Left cardiac atrium (tissue), 4 donors: Measurements from ENCODE around the gene FOXD2. TPM values are rescaled to one million over a fixed set of nuclear protein-coding genes. Genes with fewer than 3 reads are reported as not detected.
A peak's percentile ranks its signal among the peaks of the same experiment; 100 is the strongest.
"Not testable (repeated sequence)": the region's sequence is repeated elsewhere in the genome, so short reads cannot be mapped to it uniquely, and the experiment has no call there.

Source experiments
- ATAC-seq, 2 donors: fragments of 200-7000 bp; cut with Tn5 transposase; one replicate each; pipeline ENCODE4 v1.9.1; 2020; ENCODE audit warnings: mild to moderate bottlenecking in 2 of 2, moderate library complexity in 2 of 2
- DNase-seq: peaks from one replicate; pipeline ENCODE4 v3.0.0-alpha.2; 2020
- intact Hi-C, 2 donors: fragments of 100-400 bp; cut with DNase I; formaldehyde crosslinking; loops; one replicate each; pipeline versions ENCODE4 v1.14.1 to v1.15.1; 2022 to 2023
- total RNA-seq, 2 donors: library from RNA; stranded (reverse); fragmentation: NEBNext Ultra II Directional; extraction: Animal tissue kit (Norgen Biotek cat#: 25700); gene quantifications; one replicate each; pipeline ENCODE4 v1.2.1, GENCODE V29; 2021
- donor health status: DM: no; HTN: yes; CAD: no.
- donor health status: DM: no; HTN: yes; CAD: no; lungs with severe emphysema.
- donor health status: DM: yes; HTN: yes; CAD: no.
- donor health status: Dilated cardiomyopathy.

The FOXD2 gene
- total RNA-seq, 2 donors from 2014 or later, result 0.06 to 0.08 TPM

GRCh38 chr1:47449822-47450552, 12.1 kb downstream of the FOXD2 start:
- ATAC-seq (peak; percentile 73 to 84), DNase-seq (peak; percentile 47)
- intact Hi-C loops, result no loop called here

DNA sequence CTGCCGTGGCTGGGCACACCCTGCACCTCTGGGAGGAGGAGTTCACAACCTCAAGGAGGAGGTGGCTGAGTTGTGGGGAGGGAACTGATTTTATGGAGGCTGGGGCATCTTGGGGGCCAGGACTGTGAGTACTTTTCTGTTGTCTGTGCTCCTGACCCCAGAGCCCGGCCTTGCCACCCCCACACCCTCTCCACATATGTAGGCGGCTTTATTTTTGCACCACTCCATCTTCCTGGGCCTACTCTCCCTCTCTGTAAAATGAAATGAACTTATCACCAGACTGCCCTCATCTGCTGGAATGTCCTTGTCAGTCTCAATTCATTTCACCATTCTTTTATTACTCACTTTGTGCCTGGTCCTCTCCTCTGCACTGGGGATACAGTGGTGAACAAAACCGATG, 12.8 kb downstream of the FOXD2 start:
- intact Hi-C loops, result no loop called here
- ATAC-seq, result no peak

DNA sequence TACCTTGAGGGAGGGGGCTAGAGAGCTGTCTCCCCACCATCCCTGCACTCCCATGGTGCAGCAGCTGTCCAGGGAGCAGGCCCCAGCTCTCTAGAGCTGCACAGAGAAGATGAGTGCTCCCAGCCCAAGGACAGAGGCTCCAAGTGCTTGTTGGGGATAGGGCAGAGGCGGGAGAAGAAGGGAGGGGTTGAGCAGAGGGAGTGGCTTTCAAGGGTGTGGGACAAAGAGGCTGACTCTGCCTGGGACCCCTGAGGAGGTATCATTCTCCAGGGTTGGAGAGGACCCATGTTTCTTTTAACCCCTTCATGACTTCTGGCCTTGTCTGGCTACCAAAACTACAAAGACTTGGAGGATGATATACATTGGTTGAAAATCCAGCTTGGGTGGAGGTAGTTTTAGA, 14.6 kb downstream of the FOXD2 start:
- intact Hi-C loops, result no loop called here
- ATAC-seq (no peak), DNase-seq (no peak)

More for the DNA sequence above, 12.8 kb downstream of the FOXD2 start:
- DNase-seq, result no peak

DNA sequence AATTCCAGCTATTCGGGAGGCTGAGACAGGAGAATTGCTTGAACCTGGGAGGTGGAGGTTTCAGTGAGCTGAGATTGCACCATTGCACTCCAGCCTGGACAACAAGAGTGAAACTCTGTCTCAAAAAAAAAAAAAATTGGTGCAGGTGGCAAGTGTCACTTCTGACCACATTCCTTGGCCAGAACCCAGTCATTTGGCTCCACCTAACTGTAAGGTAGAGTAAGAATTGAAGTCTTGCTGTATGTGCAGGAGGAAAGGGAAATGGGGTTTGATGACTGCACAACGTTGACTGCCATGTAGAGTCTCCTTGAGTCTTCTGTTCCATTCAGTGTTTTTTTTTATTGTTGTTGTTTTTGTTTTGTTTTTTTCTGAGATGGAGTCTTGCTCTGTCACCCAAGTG, 16.1 kb downstream of the FOXD2 start:
- intact Hi-C loops, DNase-seq, ATAC-seq: not testable (repeated sequence)

DNA sequence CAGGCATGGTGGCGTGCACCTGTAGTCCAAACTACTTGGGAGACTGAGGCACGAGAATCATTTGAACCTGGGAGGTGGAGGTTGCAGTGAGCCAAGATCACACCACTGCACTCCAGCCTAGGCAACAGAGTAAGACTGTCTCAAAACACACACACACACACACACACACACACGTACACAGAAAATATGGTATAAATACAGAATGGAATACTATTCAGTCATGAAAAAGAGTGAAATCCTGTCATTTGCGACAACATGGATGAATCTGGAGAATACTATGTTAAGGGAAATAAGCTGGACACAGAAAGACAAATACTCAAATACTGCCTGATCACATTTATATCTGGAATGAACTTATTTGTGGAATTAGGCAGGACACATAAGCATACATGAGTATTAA, 18.4 kb downstream of the FOXD2 start:
- intact Hi-C loops, result no loop called here
- no peak for ATAC-seq

GRCh38 chr1:47457547-47457946, 19.7 kb downstream of the FOXD2 start:
- DNase-seq, intact Hi-C loops, ATAC-seq: not testable (repeated sequence)

More for the DNA sequence above, 18.4 kb downstream of the FOXD2 start:
- DNase-seq, result no peak

DNA sequence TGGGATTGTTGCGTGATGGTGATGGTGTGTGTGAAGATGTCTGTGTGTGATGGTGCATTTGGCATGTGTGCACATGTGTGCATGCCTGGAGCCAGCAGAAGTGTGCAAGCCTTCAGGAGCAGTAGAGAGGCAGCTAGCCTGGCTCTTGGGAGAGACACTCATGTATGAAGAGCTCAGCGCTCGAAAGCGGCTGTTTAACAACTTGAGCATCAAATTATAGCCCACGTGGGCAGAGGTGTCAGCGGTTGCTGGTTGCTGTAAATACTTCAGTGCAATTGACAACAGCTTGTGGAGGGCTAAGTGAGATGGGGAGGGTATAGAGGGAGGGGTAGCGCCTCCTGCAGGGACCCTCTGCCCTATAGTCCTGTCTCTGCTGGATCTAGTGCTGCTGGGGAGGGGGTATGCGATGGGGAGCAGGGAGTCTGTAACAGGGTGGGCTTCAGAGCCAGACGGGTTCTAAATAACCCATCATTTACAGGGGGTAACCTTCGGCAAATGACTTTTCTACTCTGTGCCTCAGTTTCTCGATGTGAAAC, 21.5 kb downstream of the FOXD2 start:
- no peak for ATAC-seq
- no peak for DNase-seq
- intact Hi-C loops, result no loop called here

DNA sequence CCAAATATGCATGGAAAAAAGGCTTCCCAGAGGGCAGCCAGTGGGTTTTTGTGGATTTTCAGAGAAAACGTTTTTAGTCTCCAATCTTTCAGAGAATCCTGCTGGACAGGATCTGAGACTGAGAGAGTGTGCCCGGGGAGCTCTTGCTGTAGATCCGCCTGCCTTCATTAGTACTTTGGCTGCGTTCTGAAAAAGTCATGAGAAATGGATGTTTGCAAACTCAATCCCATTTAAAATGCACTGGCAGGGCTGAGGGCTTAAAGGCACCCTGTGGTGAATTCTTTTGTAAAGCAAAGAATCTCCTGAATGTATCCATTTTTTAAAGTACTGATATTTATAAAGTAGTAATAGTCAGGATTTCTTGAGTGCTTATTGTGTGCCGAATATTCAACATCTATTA, 22.2 kb downstream of the FOXD2 start:
- ATAC-seq, result no peak
- DNase-seq, result no peak
- intact Hi-C loops, result no loop called here

- no peak for DNase-seq
- no peak for ATAC-seq
- intact Hi-C loops, result no loop called here
These were observed 22.6 kb downstream of the FOXD2 start for GRCh38 chr1:47460456-47460855.

DNA sequence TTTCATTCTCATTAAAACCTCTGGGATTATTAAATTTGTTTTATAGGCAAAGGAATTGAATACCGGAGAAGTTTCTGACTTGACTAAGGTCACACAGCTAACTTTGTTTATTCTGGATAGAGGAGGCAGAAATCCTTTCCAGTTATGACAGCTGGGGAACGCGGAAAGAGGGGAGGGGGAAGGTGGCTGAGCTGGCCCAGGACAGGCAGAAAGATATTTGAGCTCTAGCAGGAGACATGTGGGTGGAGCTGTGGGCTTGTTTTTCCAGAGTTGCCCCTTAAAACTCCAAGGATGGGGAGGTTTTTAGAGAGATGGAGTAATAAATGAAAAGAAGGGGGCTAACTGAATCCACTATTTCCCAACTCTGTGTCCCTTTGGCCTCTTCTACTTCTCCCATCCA, 27.8 kb downstream of the FOXD2 start:
- ATAC-seq, result peak in 1 of 2 donors; percentile 73
- DNase-seq, result no peak
- intact Hi-C loops, result no loop called here

- intact Hi-C loops, result no loop called here
- ATAC-seq (no peak), DNase-seq (no peak)
These were observed 31.0 kb downstream of the FOXD2 start for GRCh38 chr1:47468709-47469389.

DNA sequence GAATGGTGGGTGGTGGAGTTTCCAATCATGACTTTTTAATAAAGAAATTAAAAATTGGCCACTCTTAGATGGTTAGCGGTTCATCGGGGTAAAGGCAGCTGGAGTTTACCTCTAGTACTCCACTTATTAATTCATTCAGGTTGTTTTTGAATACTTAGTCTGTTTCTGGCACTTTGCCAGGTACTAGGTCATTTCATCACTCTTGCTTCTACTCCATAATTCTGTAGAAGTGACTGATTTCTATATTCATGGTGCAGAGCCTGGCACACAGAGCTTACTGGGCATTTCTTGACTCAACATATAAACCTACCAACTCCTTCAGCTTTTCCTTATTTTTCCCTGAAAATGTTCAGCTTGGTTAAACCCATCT, 31.5 kb downstream of the FOXD2 start:
- intact Hi-C loops, result no loop called here
- DNase-seq, result no peak
- ATAC-seq, result no peak

DNA sequence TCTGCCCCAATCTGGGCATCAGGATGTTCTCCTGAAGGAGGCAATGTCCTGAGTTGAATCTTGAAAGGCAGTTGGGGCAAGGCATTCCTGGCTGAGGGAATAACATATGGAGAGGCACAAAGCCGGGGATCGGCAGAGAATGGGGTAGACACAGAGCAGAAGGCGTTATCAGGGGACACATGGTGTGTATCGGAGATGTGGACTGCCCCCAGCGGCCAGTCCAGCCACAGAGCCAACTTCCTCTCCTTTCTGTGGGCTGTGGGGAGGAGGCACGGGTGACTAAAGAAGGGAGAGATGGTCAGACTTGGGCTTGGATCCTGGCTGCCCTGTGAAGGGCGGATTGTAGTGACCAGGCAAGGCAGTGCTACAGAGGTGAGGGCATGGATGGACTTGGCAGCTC, 32.1 kb downstream of the FOXD2 start:
- no peak for DNase-seq
- ATAC-seq, result no peak
- intact Hi-C loops, result no loop called here

GRCh38 chr1:47471163-47471562, 33.3 kb downstream of the FOXD2 start:
- intact Hi-C loops, result no loop called here
- peak; percentile 38 to 77 for ATAC-seq
- peak; percentile 30 for DNase-seq

DNA sequence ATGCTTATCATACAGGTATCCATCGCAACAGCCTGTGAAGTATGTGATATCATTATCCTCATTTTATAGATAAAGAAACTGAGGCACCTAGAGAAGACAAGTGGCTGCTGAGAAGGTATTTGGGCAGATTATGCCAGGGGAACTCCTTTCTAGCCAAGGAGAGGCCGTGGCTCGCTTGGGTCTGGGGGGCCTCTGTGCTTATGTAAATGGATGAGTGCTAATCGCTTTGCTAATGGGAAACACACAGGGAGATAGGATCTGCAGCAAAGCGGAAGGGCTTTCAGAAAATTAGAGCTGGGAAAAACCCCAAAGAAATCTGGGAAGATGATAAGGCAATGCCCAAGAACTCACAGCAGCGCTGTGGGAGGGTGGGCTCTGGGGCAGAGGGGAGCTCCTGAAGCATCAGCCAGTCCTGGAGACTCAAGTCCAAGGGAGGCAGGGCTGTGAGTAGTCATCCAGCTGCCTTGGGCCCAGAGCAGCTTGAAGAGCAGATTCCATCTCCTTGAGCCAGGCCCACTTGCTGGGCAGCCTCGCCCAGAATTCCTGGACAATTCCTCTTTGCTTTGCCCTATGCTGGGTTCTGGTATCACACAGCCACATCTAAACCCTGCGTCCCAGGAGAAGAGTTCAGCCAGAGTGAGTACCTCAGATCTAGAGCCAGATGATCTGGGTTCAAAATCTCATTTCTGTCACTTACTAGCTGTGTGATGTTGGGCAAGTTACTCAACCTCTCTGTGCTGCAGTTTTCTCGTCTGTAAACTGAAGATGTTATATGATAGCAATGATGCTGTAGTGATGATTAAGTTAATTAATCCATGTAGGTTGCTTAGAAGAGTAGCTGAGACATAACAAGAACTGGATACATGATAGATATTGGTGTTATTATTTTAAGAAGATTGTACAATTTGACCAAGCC, 36.7 kb downstream of the FOXD2 start:
- no peak for ATAC-seq
- intact Hi-C loops, result no loop called here
- no peak for DNase-seq

DNA sequence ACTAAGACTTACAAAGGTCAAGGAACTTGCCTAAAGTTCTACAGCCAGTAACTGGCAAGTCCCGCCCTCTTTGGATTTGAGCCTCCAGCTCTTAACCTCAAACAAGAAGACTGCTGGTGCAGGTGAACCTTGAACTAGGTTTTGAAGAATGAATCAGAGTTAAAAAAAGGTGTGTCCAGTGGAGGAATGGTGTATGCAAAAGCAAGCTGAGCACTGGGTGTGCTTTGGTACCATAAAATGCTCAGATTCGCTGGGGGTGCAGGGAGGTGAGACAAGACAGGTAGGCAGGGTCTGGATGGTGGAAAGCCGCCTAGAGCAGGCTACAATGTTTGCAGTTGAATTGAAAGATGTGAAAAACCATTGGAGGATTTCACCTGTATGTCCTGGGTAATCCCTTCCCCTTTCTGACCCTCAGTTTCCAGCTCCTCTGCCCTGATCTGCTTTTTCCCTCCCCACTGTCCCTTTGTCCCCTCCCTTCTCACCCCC, 39.8 kb downstream of the FOXD2 start:
- no peak for DNase-seq
- ATAC-seq, result no peak
- intact Hi-C loops, result no loop called here

- DNase-seq (no peak), ATAC-seq (peak; percentile 71 to 75)
- intact Hi-C loops, result no loop called here
These were observed 40.2 kb downstream of the FOXD2 start for GRCh38 chr1:47478090-47478489.

GRCh38 chr1:47479664-47480063, 41.8 kb downstream of the FOXD2 start:
- no peak for ATAC-seq
- intact Hi-C loops, result no loop called here
- no peak for DNase-seq

- DNase-seq (no peak), ATAC-seq (no peak)
- intact Hi-C loops, result no loop called here
These were observed 44.1 kb downstream of the FOXD2 start for GRCh38 chr1:47481936-47482335.

- ATAC-seq (no peak), DNase-seq (no peak)
- intact Hi-C loops, result no loop called here
These were observed 44.9 kb downstream of the FOXD2 start for GRCh38 chr1:47482786-47483185.
